ENCODE results near the gene SRCIN1. TPM values are rescaled to one million over a fixed set of nuclear protein-coding genes. Genes with fewer than 3 reads are reported as not detected.

The SRCIN1 gene
- polyA plus RNA-seq, 1 experiment, result not detected

DNA sequence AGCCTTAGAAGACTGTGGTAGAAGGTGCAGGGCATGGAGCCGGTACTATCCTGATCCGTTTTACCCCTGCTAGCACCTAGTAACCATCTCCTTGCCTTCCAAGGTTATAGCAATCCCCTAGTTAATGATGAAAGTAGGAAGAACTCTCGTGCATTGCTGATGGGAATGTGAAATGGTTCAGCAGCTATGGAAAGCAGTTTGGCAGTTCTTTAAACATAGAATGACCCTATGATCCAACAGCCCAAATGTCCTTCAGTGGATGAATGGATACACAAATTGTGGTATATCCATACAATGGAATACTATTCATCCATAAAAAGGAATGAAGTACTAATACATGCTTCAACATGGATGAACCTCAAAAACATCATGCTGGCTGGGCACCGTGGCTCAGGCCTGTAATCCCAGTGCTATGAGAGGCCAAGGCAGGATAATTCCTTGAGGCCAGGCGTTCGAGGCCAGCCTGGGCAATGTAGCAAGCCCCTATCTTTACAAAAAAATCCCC lies 6.2 kb upstream of the SRCIN1 start:
- ChIA-PET CTCF (no interaction called here), POLR2A (no interaction called here)
- Histone ChIP-seq H3K27ac (ENCODE audit: low read depth, low read length) (no peak overlapping the region), H3K4me3 (ENCODE audit: low read depth, low read length) (no peak overlapping the region), H3K9me3 (ENCODE audit: control insufficient read depth, insufficient read depth, low read length) (peaks cover 6% of the 10 kb centered on the region; the same call in 1 of the 2 replicates), H3K27me3 (ENCODE audit: control insufficient read depth, insufficient read depth, low read length) (peaks cover 68% of the 10 kb centered on the region)
- DNase-seq (ENCODE audit: low read depth, low spot score), result no peak
- TF ChIP-seq, protein P1, sequence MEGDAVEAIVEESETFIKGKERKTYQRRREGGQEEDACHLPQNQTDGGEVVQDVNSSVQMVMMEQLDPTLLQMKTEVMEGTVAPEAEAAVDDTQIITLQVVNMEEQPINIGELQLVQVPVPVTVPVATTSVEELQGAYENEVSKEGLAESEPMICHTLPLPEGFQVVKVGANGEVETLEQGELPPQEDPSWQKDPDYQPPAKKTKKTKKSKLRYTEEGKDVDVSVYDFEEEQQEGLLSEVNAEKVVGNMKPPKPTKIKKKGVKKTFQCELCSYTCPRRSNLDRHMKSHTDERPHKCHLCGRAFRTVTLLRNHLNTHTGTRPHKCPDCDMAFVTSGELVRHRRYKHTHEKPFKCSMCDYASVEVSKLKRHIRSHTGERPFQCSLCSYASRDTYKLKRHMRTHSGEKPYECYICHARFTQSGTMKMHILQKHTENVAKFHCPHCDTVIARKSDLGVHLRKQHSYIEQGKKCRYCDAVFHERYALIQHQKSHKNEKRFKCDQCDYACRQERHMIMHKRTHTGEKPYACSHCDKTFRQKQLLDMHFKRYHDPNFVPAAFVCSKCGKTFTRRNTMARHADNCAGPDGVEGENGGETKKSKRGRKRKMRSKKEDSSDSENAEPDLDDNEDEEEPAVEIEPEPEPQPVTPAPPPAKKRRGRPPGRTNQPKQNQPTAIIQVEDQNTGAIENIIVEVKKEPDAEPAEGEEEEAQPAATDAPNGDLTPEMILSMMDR (IDR thresholded peaks at IDR 0.05; ENCODE audit: low read depth, low read length), result no peak

DNA sequence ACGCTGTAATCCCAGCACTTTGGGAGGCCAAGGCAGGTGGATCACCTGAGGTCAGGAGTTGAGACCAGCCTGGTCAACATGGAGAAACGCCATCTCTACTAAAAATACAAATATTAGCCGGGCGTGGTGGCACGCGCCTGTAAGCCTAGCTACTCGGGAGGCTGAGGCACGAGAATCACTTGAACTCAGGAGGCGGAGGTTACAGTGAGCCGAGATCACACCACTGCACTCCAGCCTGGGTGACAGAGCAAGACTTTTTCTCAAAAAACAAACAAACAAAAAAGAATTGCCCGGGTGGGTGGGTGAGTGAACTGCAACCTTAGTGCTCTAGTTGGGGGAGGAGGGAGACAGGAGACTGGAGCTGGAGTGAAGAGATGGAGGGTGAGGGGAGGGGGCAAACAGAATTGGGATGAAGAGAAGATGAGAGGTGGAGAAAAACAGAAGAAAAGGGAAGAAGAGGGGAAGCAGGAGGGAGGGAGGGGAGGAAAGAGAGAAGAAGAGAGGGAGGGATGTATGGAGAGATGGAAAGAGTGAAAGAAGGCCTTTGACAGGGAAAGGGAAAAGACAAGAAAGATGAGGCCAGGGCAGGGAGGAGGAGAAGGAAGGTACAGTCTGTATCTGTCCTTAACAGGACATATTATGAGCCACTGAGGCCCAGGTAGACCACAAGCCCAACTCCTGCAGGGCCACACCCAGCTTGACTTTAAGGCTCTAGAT lies 5.5 kb upstream of the SRCIN1 start:
- Histone ChIP-seq H3K9me3 (ENCODE audit: control insufficient read depth, insufficient read depth, low read length) (peaks cover 6% of the 10 kb centered on the region), H3K27ac (ENCODE audit: low read depth, low read length) (peak overlapping the region; percentile 21), H3K4me3 (ENCODE audit: low read depth, low read length) (no peak overlapping the region), H3K27me3 (ENCODE audit: control insufficient read depth, insufficient read depth, low read length) (peaks cover 66% of the 10 kb centered on the region)
- TF ChIP-seq, protein P1 (IDR thresholded peaks at IDR 0.05; ENCODE audit: low read depth, low read length), result no peak
- ChIA-PET POLR2A (no interaction called here), CTCF (no interaction called here)
- no peak for DNase-seq (ENCODE audit: low read depth, low spot score)

DNA sequence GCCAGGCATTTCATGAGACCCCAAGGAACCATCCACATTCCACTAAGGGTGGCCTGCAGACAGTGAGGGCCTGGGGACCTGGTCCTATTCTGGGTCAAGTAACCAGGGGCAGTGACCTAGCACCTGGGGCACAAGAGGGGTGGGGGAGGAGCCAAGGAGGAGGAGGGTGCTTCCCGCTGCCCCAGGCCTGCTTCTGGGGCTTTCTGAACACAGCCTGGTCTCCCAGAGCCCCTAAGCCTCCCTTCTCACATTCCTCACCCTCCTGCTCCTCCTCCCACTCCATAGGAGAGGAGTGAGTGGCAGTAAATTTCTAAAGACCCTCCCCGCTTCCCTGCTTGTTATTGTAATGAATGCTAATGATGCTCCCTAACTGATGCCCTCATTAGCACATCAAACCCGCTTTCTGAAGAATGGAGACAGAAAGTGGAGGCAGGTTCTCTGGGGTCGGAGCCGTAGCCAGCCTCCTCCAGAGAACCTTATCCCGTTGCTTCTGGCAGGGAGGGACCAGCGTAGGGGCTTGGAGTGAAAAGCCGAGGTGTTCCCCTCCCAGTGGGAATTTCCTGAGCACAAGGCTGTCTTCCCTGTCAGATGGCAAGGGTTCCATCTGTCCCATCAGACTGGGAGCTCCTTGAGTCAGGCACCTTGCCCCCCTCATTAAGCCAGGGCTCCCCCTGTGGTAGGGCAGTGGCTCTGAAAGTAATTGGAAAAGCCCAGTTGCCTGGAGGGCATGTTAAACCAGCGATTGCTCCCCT lies 3.7 kb upstream of the SRCIN1 start:
- no peak overlapping the region for H3K27ac ChIP-seq (ENCODE audit: low read depth, low read length)
- CTCF ChIA-PET, result no interaction called here
- TF ChIP-seq, protein P1 (IDR thresholded peaks at IDR 0.05; ENCODE audit: low read depth, low read length), result no peak

DNA sequence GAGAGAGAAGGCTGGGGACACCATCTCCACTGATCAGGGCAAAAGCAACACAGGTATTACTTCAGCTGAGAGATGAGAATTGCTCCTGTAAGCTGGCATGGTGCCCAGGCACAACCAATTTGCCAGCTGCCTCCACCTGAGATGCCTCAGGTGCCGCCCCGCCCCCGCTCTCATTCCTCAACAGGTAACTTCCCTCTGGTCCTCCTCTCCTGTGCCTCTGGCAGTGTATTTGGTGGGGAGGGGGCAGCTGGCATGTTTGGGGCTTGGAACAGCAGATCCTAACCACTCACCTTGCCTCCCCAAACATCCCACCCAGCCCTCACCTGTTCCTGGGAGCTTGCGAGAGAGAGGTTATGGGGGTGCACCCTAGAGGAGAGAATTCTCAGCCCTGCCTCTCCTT lies 2.9 kb upstream of the SRCIN1 start:
- H3K9me3 ChIP-seq (ENCODE audit: control insufficient read depth, insufficient read depth, low read length), result peaks cover 6% of the 10 kb centered on the region
- no peak overlapping the region for H3K27ac ChIP-seq (ENCODE audit: low read depth, low read length)
- ChIA-PET CTCF (no interaction called here), POLR2A (no interaction called here)
- H3K27me3 ChIP-seq (ENCODE audit: control insufficient read depth, insufficient read depth, low read length), result peaks cover 66% of the 10 kb centered on the region
- no peak for DNase-seq (ENCODE audit: low read depth, low spot score)
- H3K4me3 ChIP-seq (ENCODE audit: low read depth, low read length), result no peak overlapping the region
- TF ChIP-seq, protein P1 (IDR thresholded peaks at IDR 0.05; ENCODE audit: low read depth, low read length), result no peak

More for the DNA sequence above, 3.7 kb upstream of the SRCIN1 start:
- POLR2A ChIA-PET, result no interaction called here
- no peak for DNase-seq (ENCODE audit: low read depth, low spot score)
- Histone ChIP-seq H3K9me3 (ENCODE audit: control insufficient read depth, insufficient read depth, low read length) (peaks cover 6% of the 10 kb centered on the region), H3K27me3 (ENCODE audit: control insufficient read depth, insufficient read depth, low read length) (peaks cover 65% of the 10 kb centered on the region), H3K4me3 (ENCODE audit: low read depth, low read length) (no peak overlapping the region)

All from AG04450 (cell line).